Measurements from ENCODE around the gene NEK10.

NEK10 gene

GRCh38 chr3:27127195-27127594 lies 242.0 kb downstream of the NEK10 start:
- H3K4me1 ChIP-seq = no peaks in the 10 kb centered on the region
- no peak overlapping the region for H3K4me3 ChIP-seq (ENCODE audit: low read depth, low read length)
- DNase-seq = no peak
- TF ChIP-seq CTCF (IDR thresholded peaks at IDR 0.05; ENCODE audit: low read depth, low read length) = no peak
- H3K27me3 ChIP-seq = no peaks in the 10 kb centered on the region
- H3K9me3 ChIP-seq = no peaks in the 10 kb centered on the region
- no peaks in the 10 kb centered on the region for H3K36me3 ChIP-seq

- no peak for DNase-seq
- Histone ChIP-seq H3K9me3 (no peaks in the 10 kb centered on the region), H3K4me3 (ENCODE audit: low read depth, low read length) (no peak overlapping the region), H3K36me3 (no peaks in the 10 kb centered on the region), H3K4me1 (no peaks in the 10 kb centered on the region), H3K27me3 (no peaks in the 10 kb centered on the region)
- TF ChIP-seq CTCF (IDR thresholded peaks at IDR 0.05; ENCODE audit: low read depth, low read length) = no peak
Observed at GRCh38 chr3:27125821-27126501, 243.2 kb downstream of the NEK10 start.

- no peak for DNase-seq
- H3K27me3 ChIP-seq = no peaks in the 10 kb centered on the region
- H3K36me3 ChIP-seq = no peaks in the 10 kb centered on the region
Observed at GRCh38 chr3:27119639-27120038, 249.5 kb downstream of the NEK10 start.

GRCh38 chr3:27115352-27115751 lies 253.8 kb downstream of the NEK10 start:
- no peaks in the 10 kb centered on the region for H3K36me3 ChIP-seq
- no peak overlapping the region for H3K4me3 ChIP-seq (ENCODE audit: low read depth, low read length)
- no peaks in the 10 kb centered on the region for H3K27me3 ChIP-seq
- H3K9me3 ChIP-seq = no peaks in the 10 kb centered on the region
- no peak for DNase-seq
- H3K4me1 ChIP-seq = no peaks in the 10 kb centered on the region
- TF ChIP-seq CTCF (IDR thresholded peaks at IDR 0.05; ENCODE audit: low read depth, low read length) = no peak

More at GRCh38 chr3:27119639-27120038, 249.5 kb downstream of the NEK10 start:
- no peak for TF ChIP-seq CTCF (IDR thresholded peaks at IDR 0.05; ENCODE audit: low read depth, low read length)
- Histone ChIP-seq H3K4me1 (no peaks in the 10 kb centered on the region), H3K9me3 (no peaks in the 10 kb centered on the region), H3K4me3 (ENCODE audit: low read depth, low read length) (no peak overlapping the region)

GRCh38 chr3:27114684-27115083 lies 254.5 kb downstream of the NEK10 start:
- Histone ChIP-seq H3K36me3 (no peaks in the 10 kb centered on the region), H3K4me3 (ENCODE audit: low read depth, low read length) (no peak overlapping the region), H3K4me1 (no peaks in the 10 kb centered on the region), H3K27me3 (no peaks in the 10 kb centered on the region), H3K9me3 (no peaks in the 10 kb centered on the region)
- DNase-seq = no peak
- TF ChIP-seq CTCF (IDR thresholded peaks at IDR 0.05; ENCODE audit: low read depth, low read length) = no peak

- Histone ChIP-seq H3K36me3 (no peaks in the 10 kb centered on the region), H3K4me1 (no peaks in the 10 kb centered on the region), H3K4me3 (ENCODE audit: low read depth, low read length) (no peak overlapping the region), H3K27me3 (no peaks in the 10 kb centered on the region), H3K9me3 (no peaks in the 10 kb centered on the region)
- no peak for DNase-seq
- TF ChIP-seq CTCF (IDR thresholded peaks at IDR 0.05; ENCODE audit: low read depth, low read length) = no peak
Observed at GRCh38 chr3:27114129-27114528, 255.1 kb downstream of the NEK10 start.

Data from BE2C (cell line).